ENCODE data around the gene GBF1. TPM values are rescaled to one million over a fixed set of nuclear protein-coding genes. Genes with fewer than 3 reads are reported as not detected.
A peak's percentile ranks its signal among the peaks of the same experiment; 100 is the strongest.

Gene GBF1
- polyA plus RNA-seq, 1 of the 3 experiments (the other 2 are of a cell fraction): 12.3 TPM

- H4K20me1 ChIP-seq (ENCODE audit: insufficient read depth): no peaks in the 10 kb centered on the region
- H3F3A ChIP-seq (replicated peaks; ENCODE audit: insufficient read depth): peaks cover 3% of the 10 kb centered on the region
- no peaks in the 10 kb centered on the region for H3K9me2 ChIP-seq
- no peaks in the 10 kb centered on the region for H3K9me3 ChIP-seq
- H3K4me1 ChIP-seq (ENCODE audit: control insufficient read depth in 1 of 2, insufficient read depth in 2 of 2, low read depth in 1 of 2, low read length in 1 of 2): peaks cover 0 to 23% of the 10 kb centered on the region in 2 experiments; a peak in 1 of 4 replicates
- H3K27me3 ChIP-seq (ENCODE audit: insufficient read depth): no peaks in the 10 kb centered on the region
- no peak overlapping the region for H3K27ac ChIP-seq (ENCODE audit: low read depth in 2 of 2, low read length in 1 of 2)
- no peak overlapping the region for H3K9ac ChIP-seq
- no peaks in the 10 kb centered on the region for H3K36me3 ChIP-seq (replicated peaks in 1 of 2; ENCODE audit: control insufficient read depth in 1 of 2, insufficient read depth in 2 of 2, low read length in 1 of 2)
- ChIA-PET CTCF (interaction anchor here (0.6 to 16.5 kb wide), 8 partner anchors 10 to 242 kb away, joined by 3 to 359 read pairs (median 28); partner anchors contain the start of genes ELOVL3, FBXL15 and PSD), POLR2A (interaction anchor here (1.2 kb wide), 1 partner anchor 23 kb away, joined by 5 read pairs; the partner anchor contains the start of gene FBXL15)
- TF ChIP-seq RFX5 (IDR thresholded peaks at IDR 0.05; ENCODE audit: low read length) (no peak), MXI1 (IDR thresholded peaks at IDR 0.05; ENCODE audit: low read depth, low read length) (no peak), FOSL2 (IDR thresholded peaks at IDR 0.05; ENCODE audit: borderline replicate concordance, low read depth) (no peak), NFIC (IDR thresholded peaks at IDR 0.05; ENCODE audit: borderline replicate concordance) (no peak), REST (IDR thresholded peaks at IDR 0.05; ENCODE audit: low read depth, low read length) (no peak), EP300 (IDR thresholded peaks at IDR 0.05; ENCODE audit: borderline replicate concordance in 1 of 2, low read depth in 1 of 2, low read length in 1 of 2) (no peak), YY1 (IDR thresholded peaks at IDR 0.05; ENCODE audit: low read depth) (no peak)
- no peak for DNase-seq
- H3K4me2 ChIP-seq: no peak overlapping the region
- H3K79me2 ChIP-seq (ENCODE audit: insufficient read depth): peaks cover 5% of the 10 kb centered on the region; the same call in 1 of the 2 replicates
- H3K4me3 ChIP-seq (ENCODE audit: low read depth in 2 of 2, low read length in 1 of 2): no peak overlapping the region
- WGBS (ENCODE audit: low lambda C conversion rate): 93% methylated on average over 14 of the region's 14 CpGs
- no peak overlapping the region for H2AFZ ChIP-seq (ENCODE audit: low read depth)
These were observed 152.2 kb downstream of the GBF1 start for GRCh38 chr10:102397222-102398171.

DNA sequence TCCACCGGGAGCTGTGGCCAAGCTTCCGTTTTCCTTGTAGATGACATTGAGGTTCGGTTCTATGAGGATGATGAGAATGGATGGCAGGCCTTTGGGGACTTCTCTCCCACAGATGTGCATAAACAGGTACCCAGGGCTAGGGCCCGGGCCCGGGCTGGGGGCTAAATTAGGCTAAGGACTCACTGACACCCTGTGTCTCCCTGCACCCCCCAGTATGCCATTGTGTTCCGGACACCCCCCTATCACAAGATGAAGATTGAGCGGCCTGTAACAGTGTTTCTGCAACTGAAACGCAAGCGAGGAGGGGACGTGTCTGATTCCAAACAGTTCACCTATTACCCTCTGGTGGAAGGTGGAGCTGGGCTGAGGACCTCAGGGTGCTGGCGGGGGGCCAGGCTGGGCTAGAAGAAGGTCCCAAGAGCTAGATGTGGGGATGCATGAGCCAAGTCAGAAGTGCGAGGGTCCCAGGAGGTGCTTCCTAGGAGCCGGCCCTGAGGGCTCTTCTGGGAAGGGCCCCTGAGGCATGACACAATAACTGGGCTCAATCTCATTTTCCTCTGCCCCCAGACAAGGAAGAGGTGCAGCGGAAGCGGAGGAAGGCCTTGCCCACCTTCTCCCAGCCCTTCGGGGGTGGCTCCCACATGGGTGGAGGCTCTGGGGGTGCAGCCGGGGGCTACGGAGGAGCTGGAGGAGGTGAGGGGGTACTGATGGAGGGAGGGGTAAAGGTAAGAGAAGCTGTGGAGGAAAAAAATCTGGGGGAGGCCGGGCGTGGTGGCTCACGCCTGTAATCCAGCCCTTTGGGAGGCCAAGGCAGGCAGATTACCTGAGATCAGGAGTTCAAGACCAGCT, 153.1 kb downstream of the GBF1 start:
- peaks cover 3% of the 10 kb centered on the region for H3F3A ChIP-seq (replicated peaks; ENCODE audit: insufficient read depth)
- ChIA-PET CTCF (interaction anchor here (1.1 to 16.5 kb wide), 24 partner anchors 9 to 241 kb away, joined by 3 to 359 read pairs (median 7); partner anchors contain the start of genes ACTR1A, C10orf95, ELOVL3 and FBXL15), POLR2A (interaction anchor here (1.2 kb wide), 3 partner anchors 22 to 80 kb away, joined by 3 to 5 read pairs (median 3); partner anchors contain the start of genes CUEDC2 and FBXL15)
- peaks cover 0 to 23% of the 10 kb centered on the region in 2 experiments; a peak in 1 of 4 replicates for H3K4me1 ChIP-seq (ENCODE audit: control insufficient read depth in 1 of 2, insufficient read depth in 2 of 2, low read depth in 1 of 2, low read length in 1 of 2)
- no peaks in the 10 kb centered on the region for H3K36me3 ChIP-seq (replicated peaks in 1 of 2; ENCODE audit: control insufficient read depth in 1 of 2, insufficient read depth in 2 of 2, low read length in 1 of 2)
- H4K20me1 ChIP-seq (ENCODE audit: insufficient read depth): no peaks in the 10 kb centered on the region
- 92% methylated on average over 21 of the region's 21 CpGs for WGBS (ENCODE audit: low lambda C conversion rate)
- no peak overlapping the region for H3K9ac ChIP-seq
- H3K4me2 ChIP-seq: 0 out of 2 replicates have a peak overlapping the region, but pooled peaks have one; percentile 89
- H3K4me3 ChIP-seq (ENCODE audit: low read depth in 2 of 2, low read length in 1 of 2): no peak overlapping the region
- peaks cover 5% of the 10 kb centered on the region; the same call in 1 of the 2 replicates for H3K79me2 ChIP-seq (ENCODE audit: insufficient read depth)
- no peaks in the 10 kb centered on the region for H3K9me2 ChIP-seq
- H3K27ac ChIP-seq (ENCODE audit: low read depth in 2 of 2, low read length in 1 of 2): no peak overlapping the region
- no peak for DNase-seq
- no peaks in the 10 kb centered on the region for H3K9me3 ChIP-seq
- no peak overlapping the region for H2AFZ ChIP-seq (ENCODE audit: low read depth)
- no peaks in the 10 kb centered on the region for H3K27me3 ChIP-seq (ENCODE audit: insufficient read depth)
- TF ChIP-seq SMC3 (IDR thresholded peaks at IDR 0.05; ENCODE audit: low read depth, low read length): no peak
- no peak for TF ChIP-seq TEAD4 (IDR thresholded peaks at IDR 0.05; ENCODE audit: borderline replicate concordance, insufficient read depth)
- no peak for TF ChIP-seq FOXM1 (IDR thresholded peaks at IDR 0.05; ENCODE audit: low read depth)
- TF ChIP-seq RCOR1 (IDR thresholded peaks at IDR 0.05; ENCODE audit: low read length): no peak
- TF ChIP-seq EP300 (IDR thresholded peaks at IDR 0.05; ENCODE audit: borderline replicate concordance in 1 of 2, low read depth in 1 of 2, low read length in 1 of 2): no peak
- TF ChIP-seq ELF1 (IDR thresholded peaks at IDR 0.05): no peak
- TF ChIP-seq, protein P1, sequence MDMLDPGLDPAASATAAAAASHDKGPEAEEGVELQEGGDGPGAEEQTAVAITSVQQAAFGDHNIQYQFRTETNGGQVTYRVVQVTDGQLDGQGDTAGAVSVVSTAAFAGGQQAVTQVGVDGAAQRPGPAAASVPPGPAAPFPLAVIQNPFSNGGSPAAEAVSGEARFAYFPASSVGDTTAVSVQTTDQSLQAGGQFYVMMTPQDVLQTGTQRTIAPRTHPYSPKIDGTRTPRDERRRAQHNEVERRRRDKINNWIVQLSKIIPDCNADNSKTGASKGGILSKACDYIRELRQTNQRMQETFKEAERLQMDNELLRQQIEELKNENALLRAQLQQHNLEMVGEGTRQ (IDR thresholded peaks at IDR 0.05; ENCODE audit: borderline replicate concordance, low read depth, low read length): no peak
- no peak for TF ChIP-seq TCF12 (IDR thresholded peaks at IDR 0.05)
- no peak for TF ChIP-seq REST (IDR thresholded peaks at IDR 0.05; ENCODE audit: low read depth, low read length)
